GM21717 (cell line): Measurements from ENCODE around the gene FSTL5.

Source experiments
- ATAC-seq: cut with Tn5 transposase; IDR thresholded peaks from one replicate; pipeline ENCODE4 v1.9.1; 2021; ENCODE audit warnings: mild to moderate bottlenecking, moderate library complexity; ENCODE audit not compliant: unreplicated experiment

FSTL5 gene

GRCh38 chr4:161466316-161466715 lies 697.5 kb downstream of the FSTL5 start:
- no peak for ATAC-seq

DNA sequence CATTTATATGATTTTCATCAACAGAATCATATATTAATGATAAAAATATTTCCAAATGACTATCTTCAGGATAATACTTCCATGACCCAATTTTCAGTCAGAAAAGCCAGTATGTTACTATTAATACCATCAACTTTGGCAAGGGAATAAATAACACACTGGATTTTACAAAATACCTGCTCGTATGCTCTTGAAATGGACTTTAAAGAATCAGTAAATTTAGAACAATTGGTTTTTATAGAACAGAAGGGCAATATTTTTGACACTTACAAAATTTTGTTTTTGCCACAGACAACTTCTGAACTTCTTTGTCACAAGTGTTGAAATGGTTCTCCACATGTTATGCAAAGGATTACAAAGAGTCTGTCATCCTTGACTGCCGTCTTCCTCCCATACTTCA lies 700.4 kb downstream of the FSTL5 start:
- ATAC-seq = no peak

GRCh38 chr4:161457906-161458305 lies 705.9 kb downstream of the FSTL5 start:
- no peak for ATAC-seq

DNA sequence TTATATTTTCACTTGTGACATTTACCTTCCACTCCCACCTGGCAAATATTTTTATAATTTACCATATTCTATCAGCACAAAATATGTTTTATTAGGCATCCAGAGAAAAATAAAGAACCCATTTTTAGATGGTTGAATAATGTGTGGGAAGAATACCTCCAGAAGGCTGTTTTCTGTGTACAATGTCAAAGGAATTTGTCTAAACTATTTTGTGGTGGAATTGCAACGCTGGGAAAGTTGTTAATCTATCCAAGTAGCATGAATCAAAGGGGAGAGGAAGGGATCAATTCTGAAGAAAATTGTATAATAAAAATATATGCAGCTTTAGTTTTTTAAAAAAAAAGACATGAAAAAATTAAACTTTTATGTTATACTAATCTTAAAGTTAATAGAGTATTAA lies 706.5 kb downstream of the FSTL5 start:
- ATAC-seq = no peak

DNA sequence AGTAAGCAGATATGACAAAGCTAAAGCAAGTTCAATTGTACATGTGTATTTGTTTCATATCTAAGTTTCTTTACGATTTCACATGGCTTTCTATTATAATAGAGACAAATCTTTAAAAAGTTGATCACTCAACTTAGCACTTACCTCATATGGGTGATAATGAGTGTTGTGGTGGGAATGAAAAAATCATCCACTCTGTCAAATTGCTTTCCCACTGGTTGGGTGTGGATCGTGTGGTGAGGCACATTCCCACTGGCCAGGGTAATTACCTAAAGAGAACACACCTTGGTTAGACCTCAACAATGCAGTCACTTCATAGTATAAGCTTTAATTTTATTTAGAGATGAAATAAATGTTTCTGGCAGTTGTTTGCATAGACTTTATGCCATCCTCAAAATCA lies 708.9 kb downstream of the FSTL5 start:
- ATAC-seq = no peak

DNA sequence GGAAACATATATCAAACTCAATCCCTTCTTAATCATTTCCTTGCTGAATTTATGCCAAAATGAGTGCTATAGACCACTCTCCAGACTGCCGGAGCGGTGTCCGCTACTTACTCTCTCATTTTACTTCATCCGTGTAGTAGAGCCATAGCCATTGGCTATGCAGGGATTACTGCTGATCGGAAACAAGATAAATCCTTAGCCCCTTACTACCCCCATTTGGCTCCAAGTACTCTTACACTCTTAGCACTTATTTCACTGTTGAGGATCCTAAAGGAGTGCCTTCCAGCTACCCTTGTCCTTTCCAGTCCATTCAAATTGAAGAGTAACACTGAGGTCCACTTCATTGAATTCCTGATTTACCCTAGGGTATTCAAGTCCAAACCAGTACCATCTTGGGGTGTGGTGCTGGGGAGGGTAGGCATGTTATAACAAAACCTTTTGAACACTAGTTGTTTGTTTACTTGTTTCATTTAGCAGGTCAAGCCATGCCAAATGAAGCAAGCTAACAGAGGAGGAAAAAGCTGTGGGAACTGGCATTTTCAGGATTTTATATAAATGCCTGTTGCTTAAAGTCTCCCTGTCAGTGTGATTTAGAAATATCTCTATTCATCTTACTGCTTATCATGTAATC lies 715.1 kb downstream of the FSTL5 start:
- no peak for ATAC-seq

DNA sequence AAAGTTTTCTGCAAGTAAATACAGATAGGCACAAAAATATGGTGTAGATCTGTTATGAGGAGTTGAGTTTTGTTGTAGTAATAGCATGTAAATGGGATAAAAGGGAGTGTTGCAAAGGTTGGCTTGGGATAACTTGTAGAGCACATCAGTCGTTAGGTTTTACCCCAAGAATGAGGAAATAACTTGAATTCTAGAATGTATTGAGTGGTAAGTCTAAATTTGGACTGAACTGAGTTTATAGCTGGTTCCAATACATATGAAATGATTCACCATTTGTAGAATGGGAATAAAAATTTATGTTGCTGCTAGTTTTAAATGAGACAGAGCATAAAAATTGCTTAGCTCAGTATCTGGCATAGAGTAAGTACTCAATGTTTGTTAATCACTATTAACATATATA lies 719.2 kb downstream of the FSTL5 start:
- ATAC-seq = no peak

- no peak for ATAC-seq
Observed at GRCh38 chr4:161442921-161443320, 720.9 kb downstream of the FSTL5 start.

DNA sequence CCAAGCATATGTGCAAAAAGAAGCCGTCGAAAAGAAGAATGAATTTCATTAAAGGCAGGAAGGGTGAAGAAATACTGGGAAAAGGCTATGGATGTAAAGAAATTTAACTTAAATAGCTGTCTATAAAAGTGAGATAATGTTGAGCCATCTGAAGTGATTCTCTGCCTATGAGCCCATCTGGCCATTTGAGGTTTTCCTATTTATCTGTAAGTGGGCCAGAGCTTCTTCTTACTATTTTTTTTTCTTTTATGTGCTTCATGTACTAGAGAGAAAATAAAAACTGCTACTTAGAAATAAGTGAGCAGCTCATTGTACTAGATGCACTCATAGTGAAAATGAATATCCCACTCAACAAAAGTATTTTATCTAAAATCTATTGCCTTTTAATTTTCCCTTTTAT lies 725.7 kb downstream of the FSTL5 start:
- ATAC-seq = no peak

GRCh38 chr4:161428180-161428965 lies 735.4 kb downstream of the FSTL5 start:
- no peak for ATAC-seq

DNA sequence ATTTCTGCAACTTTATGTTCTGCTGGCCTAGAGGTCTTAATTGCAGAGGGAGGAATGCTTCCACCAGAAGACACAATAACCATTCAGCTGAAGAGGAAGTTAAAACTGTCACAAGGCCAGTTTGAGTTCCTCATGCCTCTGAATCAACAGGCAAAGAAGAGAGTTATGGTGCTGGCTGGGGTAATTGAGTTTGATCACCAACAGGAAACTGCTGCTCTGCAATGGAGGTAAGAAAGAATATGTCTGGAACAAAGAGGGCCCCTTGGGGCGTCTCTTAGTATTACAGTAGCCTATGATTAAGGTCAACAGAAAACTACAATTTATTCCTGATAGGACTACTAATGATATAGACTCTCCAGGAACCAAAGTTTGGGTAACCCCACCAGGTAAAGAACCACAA lies 744.0 kb downstream of the FSTL5 start:
- ATAC-seq = peak; percentile 68

- peak; percentile 61 for ATAC-seq
Observed at GRCh38 chr4:161411901-161412300, 751.9 kb downstream of the FSTL5 start.

DNA sequence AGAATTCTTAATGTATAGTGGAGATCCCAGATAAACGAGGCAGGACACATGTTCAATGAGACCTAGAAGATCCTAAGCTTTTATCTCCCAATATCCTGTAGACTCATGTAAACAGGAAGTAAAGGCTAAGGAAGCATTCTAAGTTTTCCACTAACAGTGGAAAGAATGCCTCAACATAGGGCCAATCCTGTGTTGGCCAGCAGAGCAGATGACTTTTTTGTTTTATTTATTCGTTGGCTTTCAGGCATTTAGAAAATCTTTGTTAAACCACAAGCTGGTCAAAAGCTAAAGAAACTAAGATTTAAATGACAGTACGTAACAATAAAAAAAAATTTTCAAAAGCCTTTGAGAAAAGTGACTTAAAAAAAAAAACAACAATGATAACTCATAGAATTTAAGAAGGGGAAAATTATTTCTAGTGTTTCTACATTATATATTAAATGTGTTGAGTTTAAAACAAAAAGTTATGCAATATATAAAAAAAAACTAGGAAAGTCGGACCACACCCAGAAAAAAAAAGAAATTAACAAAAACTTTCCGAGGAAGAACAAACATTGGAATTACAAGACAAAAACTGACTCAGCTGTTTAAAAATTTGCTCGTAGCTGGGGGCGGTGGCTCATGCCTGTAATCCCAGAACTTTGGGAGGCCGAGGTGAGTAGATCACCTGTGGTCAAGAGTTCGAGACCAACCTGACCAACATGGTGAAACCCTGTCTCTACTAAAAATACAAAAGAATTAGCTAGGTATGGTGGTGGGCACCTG lies 759.3 kb downstream of the FSTL5 start:
- ATAC-seq = no peak

- ATAC-seq = no peak
Observed at GRCh38 chr4:161403781-161404180, 760.0 kb downstream of the FSTL5 start.

DNA sequence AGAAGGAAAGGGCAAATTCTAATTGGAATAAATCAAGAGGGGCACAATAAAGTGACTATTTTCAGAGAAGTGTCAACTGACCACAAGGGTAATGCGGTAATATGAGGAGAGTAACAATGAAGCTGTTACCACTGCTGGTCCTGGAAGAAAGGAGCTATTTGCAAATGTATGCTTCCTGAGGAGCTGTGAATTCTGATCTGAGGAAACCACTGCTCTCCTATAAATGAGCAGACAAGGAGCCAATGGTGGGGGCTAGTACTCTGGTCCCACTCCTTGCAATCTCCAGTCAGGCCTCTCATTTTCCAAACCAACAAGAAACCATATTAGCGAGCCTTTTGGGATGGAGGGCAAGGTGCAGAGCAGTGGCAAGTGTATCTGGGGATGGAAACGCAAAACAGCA lies 770.2 kb downstream of the FSTL5 start:
- ATAC-seq = no peak

DNA sequence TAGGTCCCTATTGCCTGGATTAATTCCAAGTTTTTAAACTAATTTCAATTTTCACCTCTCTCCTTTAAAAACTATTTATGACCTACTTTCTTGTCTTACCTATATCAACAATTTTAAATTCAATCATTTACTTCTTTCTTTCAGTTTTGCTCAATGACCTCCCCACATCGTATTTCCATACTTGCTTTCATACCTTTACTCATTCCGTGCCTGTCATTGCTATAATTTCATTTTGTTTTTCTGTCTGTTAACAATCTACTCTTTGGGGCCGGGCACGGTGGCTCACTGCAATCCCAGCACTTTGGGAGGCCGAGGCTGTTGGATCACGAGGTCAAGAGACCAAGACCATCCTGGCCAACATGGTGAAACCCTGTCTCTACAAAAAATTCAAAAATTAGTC lies 781.1 kb downstream of the FSTL5 start:
- no peak for ATAC-seq

- ATAC-seq = no peak
Observed at GRCh38 chr4:161376275-161376674, 787.5 kb downstream of the FSTL5 start.

- no peak for ATAC-seq
Observed at GRCh38 chr4:161364681-161365080, 799.1 kb downstream of the FSTL5 start.

GRCh38 chr4:161360982-161361381 lies 802.8 kb downstream of the FSTL5 start:
- ATAC-seq = no peak

GRCh38 chr4:161359491-161359890 lies 804.3 kb downstream of the FSTL5 start:
- peak; percentile 81 for ATAC-seq

DNA sequence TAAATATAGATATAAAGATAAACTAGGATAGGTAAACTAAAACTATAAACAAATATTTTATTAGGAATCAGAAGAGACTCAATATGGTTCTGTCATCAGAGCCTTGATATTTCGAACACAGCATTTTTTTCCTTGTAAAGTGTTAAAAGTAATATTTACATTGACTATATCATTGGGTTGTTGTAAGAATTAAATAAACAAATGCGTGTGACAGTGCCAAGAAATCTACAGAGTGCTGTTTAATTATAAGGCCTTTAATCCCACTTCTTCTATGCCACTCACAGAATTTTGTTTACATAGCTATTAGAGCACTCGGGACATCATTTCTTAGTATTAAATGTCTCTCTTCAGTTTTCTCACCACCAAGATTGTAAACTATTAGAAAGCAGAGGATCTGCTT lies 807.4 kb downstream of the FSTL5 start:
- ATAC-seq = no peak

DNA sequence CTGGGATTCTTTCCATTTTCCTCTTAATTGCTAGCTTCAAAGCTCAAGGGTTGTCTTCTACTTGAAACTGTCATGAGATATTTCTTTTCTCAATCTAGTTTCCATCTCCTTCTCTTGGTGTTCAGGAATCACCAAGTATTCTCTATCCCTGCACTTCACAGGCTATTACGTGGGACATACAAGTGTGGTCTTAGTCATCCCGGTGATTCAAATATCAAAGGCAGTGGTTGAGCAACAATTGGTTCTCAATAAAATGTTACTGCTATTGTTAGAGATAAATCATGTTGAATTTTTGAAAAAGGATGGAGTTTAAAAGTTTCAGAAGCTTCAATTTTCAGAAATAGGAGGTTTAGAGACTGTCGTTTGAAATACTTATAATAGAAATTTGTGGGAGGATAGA lies 812.9 kb downstream of the FSTL5 start:
- ATAC-seq = no peak
